ENCODE measurements around the gene RBBP8.

RBBP8 gene

GRCh38 chr18:22981274-22982133 is 48.4 kb downstream of the RBBP8 start:
- in situ Hi-C loops (cut with HindIII; ENCODE audit: low sequenced_read_pairs): no loop called here
- no peak for TF ChIP-seq CTCF (IDR thresholded peaks at IDR 0.05; ENCODE audit: low read depth, low read length, missing control alignments)

DNA sequence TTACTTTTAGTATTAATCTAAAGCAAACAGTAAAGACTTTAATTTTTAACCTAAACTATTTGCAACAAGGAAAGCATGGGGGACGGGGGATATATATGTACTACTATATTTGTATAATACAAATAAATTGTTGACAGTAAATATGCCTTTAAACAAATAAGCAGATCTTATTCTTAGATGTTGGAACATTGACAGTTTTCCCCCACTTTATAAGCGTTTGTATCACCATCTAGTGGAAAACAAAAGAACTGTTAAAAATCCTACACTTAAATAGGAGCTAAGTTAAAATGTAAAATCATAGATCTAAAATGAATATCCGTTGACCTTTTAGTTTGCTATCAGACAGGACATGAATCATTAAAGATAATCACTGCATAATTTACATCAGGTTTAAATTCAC is 50.0 kb downstream of the RBBP8 start:
- peak; percentile 47 for DNase-seq (ENCODE audit: low read depth)

More at GRCh38 chr18:22981274-22982133, 48.4 kb downstream of the RBBP8 start:
- H3K4me3 ChIP-seq (ENCODE audit: low read depth, low read length): no peak overlapping the region
- DNase-seq (ENCODE audit: low read depth): no peak

DNA sequence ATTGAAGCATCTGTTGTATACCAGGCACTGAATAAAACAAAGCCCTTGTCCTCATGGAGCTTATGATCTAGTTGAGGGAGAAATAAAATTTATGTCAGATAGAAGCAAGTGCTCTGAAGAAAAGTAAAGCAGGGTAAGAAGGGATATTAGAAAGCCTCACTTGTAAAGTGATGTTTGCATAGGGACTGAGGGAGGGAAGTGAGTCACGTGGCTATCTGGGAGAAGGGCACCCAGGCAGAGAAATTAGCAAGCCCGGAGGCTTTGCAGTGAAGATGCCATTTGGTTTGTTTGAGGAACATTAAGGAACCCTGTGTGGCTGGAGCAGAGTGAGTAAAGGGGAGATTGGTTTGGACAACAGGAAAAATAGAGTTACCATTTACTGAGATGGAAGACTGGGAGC is 52.1 kb downstream of the RBBP8 start:
- in situ Hi-C loops (cut with HindIII; ENCODE audit: low sequenced_read_pairs): no loop called here
- DNase-seq (ENCODE audit: low read depth): no peak

More for the DNA sequence above, 50.0 kb downstream of the RBBP8 start:
- TF ChIP-seq CTCF (IDR thresholded peaks at IDR 0.05; ENCODE audit: low read depth, low read length, missing control alignments): no peak
- H3K4me3 ChIP-seq (ENCODE audit: low read depth, low read length): no peak overlapping the region
- in situ Hi-C loops (cut with HindIII; ENCODE audit: low sequenced_read_pairs): no loop called here

GRCh38 chr18:22987547-22988189 is 54.5 kb downstream of the RBBP8 start:
- DNase-seq (ENCODE audit: low read depth): no peak
- TF ChIP-seq CTCF (IDR thresholded peaks at IDR 0.05; ENCODE audit: low read depth, low read length, missing control alignments): no peak
- in situ Hi-C loops (cut with HindIII; ENCODE audit: low sequenced_read_pairs): no loop called here
- no peak overlapping the region for H3K4me3 ChIP-seq (ENCODE audit: low read depth, low read length)

More for the DNA sequence above, 52.1 kb downstream of the RBBP8 start:
- H3K4me3 ChIP-seq (ENCODE audit: low read depth, low read length): no peak overlapping the region
- no peak for TF ChIP-seq CTCF (IDR thresholded peaks at IDR 0.05; ENCODE audit: low read depth, low read length, missing control alignments)

- no peak for TF ChIP-seq CTCF (IDR thresholded peaks at IDR 0.05; ENCODE audit: low read depth, low read length, missing control alignments)
- DNase-seq (ENCODE audit: low read depth): no peak
- in situ Hi-C loops (cut with HindIII; ENCODE audit: low sequenced_read_pairs): no loop called here
- no peak overlapping the region for H3K4me3 ChIP-seq (ENCODE audit: low read depth, low read length)
Observed at GRCh38 chr18:22988208-22988607, 55.1 kb downstream of the RBBP8 start.

DNA sequence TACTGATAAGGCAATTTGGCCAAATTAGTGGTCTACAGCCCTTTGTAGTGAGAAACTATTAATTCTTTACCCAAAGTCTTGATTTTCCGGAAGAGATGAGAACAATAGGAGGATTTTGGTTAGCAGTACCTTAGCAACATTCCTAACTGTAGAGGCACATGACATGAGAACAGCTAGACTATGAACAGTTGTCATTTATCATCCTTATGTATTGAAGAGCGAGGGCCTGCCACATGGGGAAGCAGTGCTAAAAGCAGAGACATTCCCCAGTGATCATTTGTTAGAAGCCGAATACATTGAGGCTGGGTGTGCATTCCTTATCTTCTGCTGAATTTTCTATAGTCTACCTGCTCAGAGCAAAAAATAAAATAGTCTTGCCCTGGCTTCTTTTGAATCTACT is 65.2 kb downstream of the RBBP8 start:
- DNase-seq (ENCODE audit: low read depth): no peak
- in situ Hi-C loops (cut with HindIII; ENCODE audit: low sequenced_read_pairs): no loop called here
- no peak for TF ChIP-seq CTCF (IDR thresholded peaks at IDR 0.05; ENCODE audit: low read depth, low read length, missing control alignments)
- H3K4me3 ChIP-seq (ENCODE audit: low read depth, low read length): no peak overlapping the region
